GM21786 (cell line): ENCODE data around the gene CHEK1.

Experiments
- ATAC-seq: cut with Tn5 transposase; IDR thresholded peaks from one replicate; pipeline ENCODE4 v1.9.1; 2021; ENCODE audit not compliant: unreplicated experiment

The CHEK1 gene

GRCh38 chr11:125625630-125626287 is 796 bp downstream of the CHEK1 start:
- ATAC-seq = peak; percentile 82

- ATAC-seq = peak; percentile 35
These were observed 1.5 kb downstream of the CHEK1 start for GRCh38 chr11:125626288-125626950.

- ATAC-seq = no peak
These were observed 2.4 kb downstream of the CHEK1 start for GRCh38 chr11:125627236-125627910.

- no peak for ATAC-seq
These were observed 12.9 kb downstream of the CHEK1 start for GRCh38 chr11:125637840-125638239.

GRCh38 chr11:125638315-125638714 is 13.4 kb downstream of the CHEK1 start:
- no peak for ATAC-seq

- ATAC-seq = no peak
These were observed 20.9 kb downstream of the CHEK1 start for GRCh38 chr11:125645871-125646270.

- ATAC-seq = no peak
These were observed 24.7 kb downstream of the CHEK1 start for GRCh38 chr11:125649465-125650166.

- no peak for ATAC-seq
These were observed 37.7 kb downstream of the CHEK1 start for GRCh38 chr11:125662689-125663088.

- ATAC-seq = no peak
These were observed 38.9 kb downstream of the CHEK1 start for GRCh38 chr11:125663910-125664309.

- ATAC-seq = no peak
These were observed 42.2 kb downstream of the CHEK1 start for GRCh38 chr11:125667151-125667550.

GRCh38 chr11:125670172-125670571 is 45.2 kb downstream of the CHEK1 start:
- ATAC-seq = no peak

- ATAC-seq = no peak
These were observed 46.6 kb downstream of the CHEK1 start for GRCh38 chr11:125671561-125671960.

- no peak for ATAC-seq
These were observed 49.2 kb downstream of the CHEK1 start for GRCh38 chr11:125674210-125674609.

GRCh38 chr11:125675196-125675595 is 50.2 kb downstream of the CHEK1 start:
- ATAC-seq = no peak

GRCh38 chr11:125679397-125679796 is 54.4 kb downstream of the CHEK1 start:
- no peak for ATAC-seq

GRCh38 chr11:125679837-125680236 is 54.9 kb downstream of the CHEK1 start:
- ATAC-seq = no peak

- no peak for ATAC-seq
These were observed 55.8 kb downstream of the CHEK1 start, which contains the start of gene ACRV1 for GRCh38 chr11:125680747-125681146. ACRV1 (minus strand) TSS chr11:125680847; CDS start chr11:125680780, 67 bp downstream.

- no peak for ATAC-seq
These were observed 60.3 kb downstream of the CHEK1 start for GRCh38 chr11:125685228-125685627.

- ATAC-seq = no peak
These were observed 63.1 kb downstream of the CHEK1 start for GRCh38 chr11:125688066-125688465.

GRCh38 chr11:125688632-125689031 is 63.7 kb downstream of the CHEK1 start:
- no peak for ATAC-seq

GRCh38 chr11:125689274-125689859 is 64.4 kb downstream of the CHEK1 start:
- ATAC-seq = no peak
